ENCODE measurements around the gene PLEKHB2.
"Not testable (repeated sequence)": the region's sequence is repeated elsewhere in the genome, so short reads cannot be mapped to it uniquely, and the experiment has no call there.

PLEKHB2 gene, protein sequence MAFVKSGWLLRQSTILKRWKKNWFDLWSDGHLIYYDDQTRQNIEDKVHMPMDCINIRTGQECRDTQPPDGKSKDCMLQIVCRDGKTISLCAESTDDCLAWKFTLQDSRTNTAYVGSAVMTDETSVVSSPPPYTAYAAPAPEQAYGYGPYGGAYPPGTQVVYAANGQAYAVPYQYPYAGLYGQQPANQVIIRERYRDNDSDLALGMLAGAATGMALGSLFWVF

DNA sequence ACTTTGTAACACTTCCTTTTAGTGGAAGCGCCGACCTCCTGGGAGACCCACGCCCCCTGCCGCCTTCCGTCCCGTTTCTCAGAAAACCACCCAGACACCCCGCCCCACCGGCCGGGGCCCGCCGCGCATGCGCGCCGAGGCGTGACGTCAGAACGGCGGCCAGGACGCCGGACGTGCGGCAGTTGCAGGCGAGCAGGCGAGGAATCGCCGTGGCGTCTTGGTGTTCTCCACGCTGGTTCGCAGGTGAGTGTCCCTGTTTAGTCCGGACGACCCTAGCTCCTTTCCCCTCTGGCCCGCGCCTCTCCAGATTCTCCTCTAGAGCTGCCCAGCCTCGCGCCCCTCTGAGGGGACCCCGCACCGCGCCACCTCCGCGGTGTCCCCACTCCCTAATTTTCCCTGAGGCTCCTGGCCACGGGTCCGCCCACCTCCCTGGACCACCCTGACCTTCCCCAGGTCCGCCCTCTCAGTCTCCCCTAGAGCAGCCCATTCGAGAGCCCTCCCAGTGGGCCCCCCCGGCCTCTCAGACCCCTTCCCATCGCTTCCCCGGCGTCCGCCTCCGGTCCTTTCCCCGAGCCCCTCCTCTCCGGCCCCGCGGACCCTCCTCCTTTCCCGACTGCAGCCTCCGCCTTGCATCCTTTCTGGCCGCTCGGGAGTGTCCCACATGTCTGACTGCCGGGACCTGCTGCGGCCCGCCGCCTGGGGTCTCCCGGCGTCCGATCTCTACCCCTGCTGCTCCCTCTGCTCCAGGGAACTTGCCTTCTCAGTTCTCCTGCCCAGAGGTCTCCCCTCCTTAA, at the start of gene PLEKHB2:
PLEKHB2 (plus strand) TSS at position 181 of the 794 bp plus-strand sequence. CDS start 15,606 bp downstream, outside the sequence.
- DNase-seq (ENCODE audit: low read depth), result peak; percentile 89

DNA sequence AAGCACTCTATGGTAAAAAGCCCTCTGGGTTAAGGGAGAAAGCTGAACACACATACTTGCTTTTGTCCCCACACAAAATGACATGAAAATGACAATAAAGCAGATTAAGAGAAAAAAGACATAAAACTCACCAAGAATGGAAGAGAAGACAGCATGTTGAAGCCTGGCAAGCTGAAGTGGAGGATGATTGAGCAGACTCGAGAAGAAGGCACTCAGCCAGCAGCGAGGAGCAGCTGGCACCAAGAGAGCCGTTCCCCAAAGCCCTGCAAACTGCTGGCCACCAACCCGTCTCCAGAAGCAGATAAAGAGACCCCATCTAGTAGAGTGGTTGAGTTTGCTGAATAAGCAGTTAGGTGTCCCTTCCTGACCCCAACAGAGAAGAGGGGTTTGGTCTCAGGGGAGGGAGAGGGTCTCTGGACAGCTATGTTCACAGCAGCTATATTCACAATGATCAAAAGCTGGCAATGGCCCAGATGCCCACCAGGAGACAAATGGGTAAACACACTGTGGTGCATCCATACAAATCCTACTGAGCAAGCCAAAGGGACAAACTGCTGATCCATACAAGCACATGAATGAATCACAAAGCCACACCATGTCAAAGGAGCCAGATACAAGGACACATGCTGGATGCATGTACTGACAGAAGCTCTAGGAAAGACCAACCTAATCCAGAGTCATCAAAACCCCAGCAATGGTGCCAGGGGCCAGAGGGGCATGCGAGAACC, 48.8 kb upstream of the PLEKHB2 start:
- no peak for DNase-seq (ENCODE audit: low read depth)

DNA sequence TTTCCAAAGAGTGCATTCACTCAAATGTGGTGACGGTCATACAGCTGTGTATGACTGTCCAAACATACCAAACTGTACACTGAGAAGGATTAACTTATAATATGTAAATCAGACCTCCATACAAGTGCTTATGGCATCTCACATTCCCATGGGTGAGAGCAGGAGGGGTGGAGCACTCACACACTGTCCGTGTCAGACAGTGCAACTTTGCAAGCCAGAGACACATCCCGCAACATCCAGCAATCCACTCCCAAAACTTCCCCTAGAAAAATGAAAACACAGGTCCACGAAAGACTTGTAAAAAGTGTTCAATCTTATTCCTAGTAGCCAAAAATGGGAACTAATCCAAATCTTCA, 48.2 kb upstream of the PLEKHB2 start:
- DNase-seq (ENCODE audit: low read depth), result no peak

GRCh38 chr2:131058214-131058843, 46.8 kb upstream of the PLEKHB2 start:
- DNase-seq (ENCODE audit: low read depth), result no peak

DNA sequence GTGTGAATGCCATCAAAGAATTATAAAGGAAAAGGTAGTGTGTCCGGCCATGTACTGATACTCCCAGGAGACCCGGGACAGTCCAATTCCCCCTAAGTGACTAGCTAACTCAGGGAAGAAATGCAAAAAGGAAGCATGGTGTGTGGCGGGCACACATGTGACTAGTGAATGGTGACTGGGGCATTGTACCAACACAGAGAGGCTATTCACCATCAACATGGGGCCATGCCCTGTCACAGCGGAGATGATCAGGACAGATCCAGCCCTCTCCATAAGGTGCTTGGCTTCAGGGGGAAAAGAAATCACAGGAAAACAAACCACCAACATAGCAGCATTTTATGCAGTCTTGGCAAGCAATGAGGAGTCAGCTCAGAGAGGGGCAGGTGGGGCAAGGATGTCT, 46.2 kb upstream of the PLEKHB2 start:
- DNase-seq (ENCODE audit: low read depth), result no peak

- no peak for DNase-seq (ENCODE audit: low read depth)
Observed at GRCh38 chr2:131063501-131064283, 41.4 kb upstream of the PLEKHB2 start.

- no peak for DNase-seq (ENCODE audit: low read depth)
Observed at GRCh38 chr2:131064589-131065512, 40.3 kb upstream of the PLEKHB2 start.

GRCh38 chr2:131067465-131068125, 37.5 kb upstream of the PLEKHB2 start:
- DNase-seq (ENCODE audit: low read depth), result no peak

DNA sequence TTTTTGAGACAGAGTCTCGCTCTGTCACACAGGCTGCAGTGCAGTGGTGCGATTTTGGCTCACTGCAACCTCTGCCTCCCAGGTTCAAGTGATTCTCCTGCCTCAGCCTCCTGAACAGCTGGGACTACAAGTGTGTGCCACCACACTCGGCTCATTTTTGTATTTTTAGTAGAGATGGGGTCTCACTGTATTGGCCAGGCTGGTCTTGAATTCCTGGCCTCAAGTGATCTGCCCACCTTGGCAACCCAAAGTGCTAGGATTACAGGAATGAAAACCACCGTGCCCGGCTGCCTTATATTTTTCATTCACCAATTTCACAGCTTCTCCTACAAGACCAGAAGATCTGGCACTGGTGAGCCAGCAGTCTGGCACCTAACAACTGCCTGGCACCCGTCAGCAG, 37.0 kb upstream of the PLEKHB2 start:
- not testable (repeated sequence) for DNase-seq (ENCODE audit: low read depth)

- DNase-seq (ENCODE audit: low read depth), result not testable (repeated sequence)
Observed at GRCh38 chr2:131075578-131075977, 29.6 kb upstream of the PLEKHB2 start.

DNA sequence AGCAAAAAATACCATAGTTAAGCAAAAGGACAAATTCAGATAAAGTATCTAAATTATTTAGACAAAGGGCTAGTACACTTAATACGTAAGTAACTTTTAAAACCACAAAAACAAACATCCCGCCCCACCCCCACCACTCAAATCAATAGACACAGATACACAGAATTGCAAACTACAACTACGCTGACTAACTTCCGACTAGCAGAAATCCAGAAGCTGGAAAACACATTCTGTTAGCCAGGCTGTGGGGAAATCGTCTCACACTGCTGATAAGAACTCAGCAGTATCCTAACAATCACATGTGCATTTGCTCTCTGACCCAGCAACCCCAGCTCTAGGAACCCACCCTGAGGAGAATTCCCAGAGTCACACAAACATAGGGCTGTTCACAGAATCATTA, 28.4 kb upstream of the PLEKHB2 start:
- no peak for DNase-seq (ENCODE audit: low read depth)

GRCh38 chr2:131077182-131077846, 27.8 kb upstream of the PLEKHB2 start:
- DNase-seq (ENCODE audit: low read depth), result no peak

GRCh38 chr2:131077966-131078365, 27.2 kb upstream of the PLEKHB2 start:
- no peak for DNase-seq (ENCODE audit: low read depth)

DNA sequence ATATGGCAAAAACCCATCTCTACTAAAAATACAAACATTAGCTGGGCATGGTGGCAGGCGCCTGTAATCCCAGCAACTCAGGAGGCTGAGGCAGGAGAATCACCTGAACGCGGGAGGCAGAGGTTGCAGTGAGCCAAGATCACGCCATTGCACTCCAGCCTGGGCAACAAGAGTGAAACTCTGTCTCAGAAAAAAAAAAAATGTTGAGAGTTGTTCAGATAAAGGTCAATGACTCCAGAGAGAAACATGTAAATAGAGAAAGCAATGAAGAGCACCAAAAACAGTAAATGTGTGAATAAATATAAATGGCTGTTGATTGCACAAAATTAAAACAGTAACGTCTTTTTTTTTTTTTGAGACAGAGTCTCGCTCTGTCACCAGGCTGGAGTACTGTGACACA, 25.2 kb upstream of the PLEKHB2 start:
- DNase-seq (ENCODE audit: low read depth), result not testable (repeated sequence)

DNA sequence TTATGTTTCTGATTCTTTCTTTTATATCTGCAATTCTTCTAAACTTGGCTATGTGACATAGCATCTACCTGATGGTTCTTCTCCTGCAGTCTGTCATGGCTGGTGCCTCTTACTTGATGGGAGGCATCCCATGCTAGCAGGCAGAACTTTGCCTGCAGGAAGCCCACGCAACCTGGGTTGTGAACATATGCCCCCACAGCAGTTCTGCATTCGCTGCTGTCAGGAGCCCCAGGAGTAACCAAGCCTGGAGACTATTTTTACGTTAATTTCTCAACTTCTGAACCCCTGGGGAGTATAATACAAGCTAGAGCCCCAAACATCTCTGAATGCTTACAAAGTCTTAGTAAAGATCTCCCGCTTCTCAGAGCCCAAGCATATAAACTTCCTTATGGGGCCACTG, 23.9 kb upstream of the PLEKHB2 start:
- no peak for DNase-seq (ENCODE audit: low read depth)

- no peak for DNase-seq (ENCODE audit: low read depth)
Observed at GRCh38 chr2:131085646-131086045, 19.5 kb upstream of the PLEKHB2 start.

DNA sequence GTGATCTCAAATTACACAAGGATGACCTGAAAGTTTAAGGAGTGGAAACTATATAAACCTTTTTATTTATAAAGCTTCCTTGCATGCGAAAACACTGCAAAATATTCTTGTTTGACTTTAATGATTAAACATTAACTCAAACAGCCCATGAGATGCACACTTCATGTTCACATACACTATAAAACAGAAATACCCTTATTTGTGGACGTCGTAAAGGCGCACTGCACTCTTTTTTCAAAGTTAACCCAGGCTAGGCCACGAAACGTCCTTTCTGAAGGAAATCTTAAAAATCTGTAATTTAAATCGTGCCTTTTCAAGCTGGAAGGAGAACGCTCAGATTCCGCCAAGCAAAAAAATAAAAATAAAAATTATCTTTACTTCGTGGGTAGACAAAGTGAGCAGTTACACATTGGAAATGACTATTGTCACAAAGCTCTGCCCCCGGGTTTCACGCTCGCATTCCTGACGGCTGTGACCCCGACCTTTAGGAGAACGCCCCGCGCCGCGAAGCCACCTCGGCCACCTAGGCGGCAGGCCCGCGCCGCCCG, 12.6 kb upstream of the PLEKHB2 start:
- no peak for DNase-seq (ENCODE audit: low read depth)

- DNase-seq (ENCODE audit: low read depth), result peak; percentile 84
Observed at GRCh38 chr2:131093006-131093695, 12.0 kb upstream of the PLEKHB2 start, which contains the start of gene FAM168B. Gene FAM168B (minus strand): TSS chr2:131093460. CDS start chr2:131082646, 10,814 bp downstream.
